D721Med (cell line): ENCODE measurements around the gene ST6GALNAC3.

Source experiments
- DNase-seq: peaks from one replicate; pipeline ENCODE4 v3.0.0; 2011; ENCODE audit warnings: low spot score; ENCODE audit not compliant: insufficient read length
- FAIRE-seq: peaks from 2 replicates; lab custom pipeline; 2011; peaks lifted over from hg19 to GRCh38; lab: Jason Lieb, UNC
- CTCF ChIP-seq: IDR thresholded peaks from 2 replicates; pipeline ENCODE4 v1.5.1; 2012; ENCODE audit warnings: mild to moderate bottlenecking, control low read depth; ENCODE audit not compliant: insufficient read depth; ENCODE audit errors: missing control alignments

ST6GALNAC3 gene

GRCh38 chr1:76281306-76281705 lies 206.8 kb downstream of the ST6GALNAC3 start:
- FAIRE-seq (no peak), DNase-seq (no peak)
- no peak for TF ChIP-seq CTCF

GRCh38 chr1:76284842-76285241 lies 210.3 kb downstream of the ST6GALNAC3 start:
- TF ChIP-seq CTCF = no peak
- DNase-seq (no peak), FAIRE-seq (no peak)

GRCh38 chr1:76285578-76286135 lies 211.1 kb downstream of the ST6GALNAC3 start:
- no peak for DNase-seq
- no peak for FAIRE-seq
- TF ChIP-seq CTCF = no peak

GRCh38 chr1:76287917-76288316 lies 213.4 kb downstream of the ST6GALNAC3 start:
- no peak for FAIRE-seq
- TF ChIP-seq CTCF = no peak
- no peak for DNase-seq

- FAIRE-seq = no peak
- DNase-seq = no peak
- TF ChIP-seq CTCF = no peak
These were observed 214.4 kb downstream of the ST6GALNAC3 start for GRCh38 chr1:76288758-76289483.

- no peak for DNase-seq
- TF ChIP-seq CTCF = no peak
- FAIRE-seq = no peak
These were observed 215.1 kb downstream of the ST6GALNAC3 start for GRCh38 chr1:76289692-76290091.

- TF ChIP-seq CTCF = no peak
- DNase-seq (no peak), FAIRE-seq (no peak)
These were observed 215.7 kb downstream of the ST6GALNAC3 start for GRCh38 chr1:76290271-76290670.
